ENCODE data around the gene GBX1. TPM values are rescaled to one million over a fixed set of nuclear protein-coding genes. Genes with fewer than 3 reads are reported as not detected.

The GBX1 gene
- total RNA-seq, 1 donor from 2014 or later = not detected

DNA sequence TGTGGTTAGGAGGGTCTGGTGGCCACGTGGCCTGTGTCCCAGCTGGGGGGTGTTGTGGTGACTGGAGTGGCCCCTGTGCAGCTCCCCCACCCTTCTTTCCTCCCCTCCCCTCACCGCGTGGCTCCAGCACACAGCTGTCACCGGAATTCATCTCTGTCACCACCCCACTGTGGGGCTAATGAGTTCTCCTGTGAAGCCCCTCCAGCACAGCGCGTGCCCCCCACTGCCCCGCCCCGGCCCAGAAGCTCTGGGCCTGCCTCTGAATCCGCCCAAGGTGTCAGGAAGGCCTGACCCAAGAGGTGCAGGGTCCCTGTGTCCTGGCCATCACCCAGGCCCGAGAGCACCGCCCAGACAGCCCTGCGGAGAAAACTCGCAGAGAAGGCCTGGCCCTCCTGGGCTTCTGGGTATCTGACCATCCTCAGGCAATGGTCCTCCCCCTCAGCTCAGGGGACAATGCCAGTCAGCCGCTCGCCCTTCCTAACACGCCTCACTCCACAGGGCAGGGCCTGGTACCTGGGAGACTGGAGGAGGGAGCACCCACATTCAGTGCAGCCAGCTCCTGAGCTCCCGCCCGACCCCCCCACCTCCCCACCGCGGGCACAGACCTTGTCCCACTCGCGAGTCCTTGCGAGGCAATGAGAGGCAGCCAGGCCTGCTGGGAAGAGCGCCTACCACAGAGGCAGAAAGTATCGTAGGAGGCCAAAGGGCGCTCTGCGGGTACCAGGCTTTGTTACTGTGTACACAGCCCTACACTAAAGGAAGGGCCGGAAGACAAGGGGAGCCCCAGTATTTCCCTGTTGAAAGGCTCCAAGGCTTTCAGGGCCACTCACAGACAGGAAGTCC, 38.2 kb downstream of the GBX1 start:
- DNase-seq (ENCODE audit: low read depth) = no peak

GRCh38 chr7:151128716-151129115, 38.8 kb downstream of the GBX1 start:
- no peak for DNase-seq (ENCODE audit: low read depth)

- DNase-seq (ENCODE audit: low read depth) = no peak
These were observed 39.4 kb downstream of the GBX1 start for GRCh38 chr7:151128144-151128543.

- DNase-seq (ENCODE audit: low read depth) = no peak
These were observed 40.9 kb downstream of the GBX1 start for GRCh38 chr7:151126491-151127137.

- DNase-seq (ENCODE audit: low read depth) = no peak
These were observed 41.5 kb downstream of the GBX1 start for GRCh38 chr7:151125846-151126481.

GRCh38 chr7:151125470-151125845, 42.0 kb downstream of the GBX1 start:
- no peak for DNase-seq (ENCODE audit: low read depth)

DNA sequence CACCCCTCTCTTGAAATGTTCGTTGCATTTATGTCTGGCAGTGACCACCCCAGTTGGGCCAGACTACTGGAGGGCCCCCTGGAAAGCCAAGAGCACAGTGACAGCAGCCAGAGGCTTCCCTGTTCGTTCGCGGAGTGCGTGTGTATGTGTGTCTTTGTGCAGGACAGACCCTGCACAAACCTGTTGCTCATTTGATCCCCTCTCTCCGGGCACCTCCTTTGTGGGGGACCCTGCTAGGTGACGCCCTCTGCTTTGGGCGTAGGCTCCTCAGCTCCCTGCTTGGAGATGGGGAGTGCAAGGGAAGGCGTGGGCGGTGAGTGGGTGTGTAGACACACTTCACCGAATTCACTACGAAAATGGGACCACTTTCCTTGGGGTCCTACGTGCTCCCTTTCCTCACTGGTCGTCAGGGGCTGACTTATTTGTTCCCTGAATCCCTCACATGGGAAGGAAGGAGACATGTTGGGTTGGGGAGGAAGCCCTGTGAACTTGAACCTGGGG, 42.5 kb downstream of the GBX1 start:
- DNase-seq (ENCODE audit: low read depth) = no peak

DNA sequence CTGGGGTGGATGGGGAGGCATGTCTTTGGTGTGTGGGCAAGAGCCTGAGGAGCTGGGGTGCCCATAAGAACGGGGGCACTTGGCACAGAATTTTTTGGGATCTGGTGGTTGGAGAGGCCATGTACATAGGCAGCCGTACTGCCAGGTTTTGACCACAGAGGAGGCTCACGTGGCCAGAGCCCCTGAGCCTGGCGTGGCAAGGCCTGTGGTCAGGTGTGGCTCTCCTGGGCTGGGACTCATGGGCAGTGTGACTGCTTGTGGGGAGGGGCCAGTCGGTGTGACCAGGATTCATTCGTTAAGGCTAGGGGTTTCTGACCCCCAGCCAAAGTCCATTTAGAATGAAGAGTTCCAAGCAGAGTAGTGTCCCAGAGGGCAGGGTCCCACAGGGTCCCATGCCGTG, 43.0 kb downstream of the GBX1 start:
- DNase-seq (ENCODE audit: low read depth) = no peak

DNA sequence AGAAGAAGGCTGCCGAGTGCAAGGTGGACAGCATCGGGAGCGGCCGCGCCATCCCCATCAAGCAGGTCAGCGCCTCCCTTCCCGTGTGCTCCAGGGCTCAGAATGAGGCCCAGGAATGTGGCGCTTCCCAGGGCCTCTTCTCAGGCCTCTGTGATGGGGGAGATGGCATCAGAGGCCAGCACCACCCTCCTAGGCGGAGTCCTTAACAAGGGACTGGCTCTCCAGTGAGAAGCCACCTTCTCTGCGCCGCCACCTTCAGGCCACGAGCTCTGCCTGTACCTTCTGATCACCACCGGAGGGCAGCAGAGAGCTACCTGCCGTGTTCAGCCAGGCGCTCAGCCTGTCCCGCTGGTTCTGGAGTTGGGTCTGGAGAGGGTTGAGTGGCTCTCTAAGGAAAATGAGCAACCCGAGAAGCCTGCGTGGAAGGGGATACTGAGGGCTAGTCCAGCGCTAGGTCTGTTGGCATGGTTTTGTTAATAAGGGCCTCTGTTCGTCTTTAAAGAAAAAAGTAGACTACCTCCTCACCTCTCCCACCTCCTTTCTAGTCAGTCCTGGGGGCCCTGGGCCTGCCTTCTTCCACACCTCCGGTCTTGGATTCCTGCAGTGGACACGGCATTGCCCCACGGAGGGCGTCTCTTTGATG, 43.6 kb downstream of the GBX1 start:
- peak; percentile 79 for DNase-seq (ENCODE audit: low read depth)

DNA sequence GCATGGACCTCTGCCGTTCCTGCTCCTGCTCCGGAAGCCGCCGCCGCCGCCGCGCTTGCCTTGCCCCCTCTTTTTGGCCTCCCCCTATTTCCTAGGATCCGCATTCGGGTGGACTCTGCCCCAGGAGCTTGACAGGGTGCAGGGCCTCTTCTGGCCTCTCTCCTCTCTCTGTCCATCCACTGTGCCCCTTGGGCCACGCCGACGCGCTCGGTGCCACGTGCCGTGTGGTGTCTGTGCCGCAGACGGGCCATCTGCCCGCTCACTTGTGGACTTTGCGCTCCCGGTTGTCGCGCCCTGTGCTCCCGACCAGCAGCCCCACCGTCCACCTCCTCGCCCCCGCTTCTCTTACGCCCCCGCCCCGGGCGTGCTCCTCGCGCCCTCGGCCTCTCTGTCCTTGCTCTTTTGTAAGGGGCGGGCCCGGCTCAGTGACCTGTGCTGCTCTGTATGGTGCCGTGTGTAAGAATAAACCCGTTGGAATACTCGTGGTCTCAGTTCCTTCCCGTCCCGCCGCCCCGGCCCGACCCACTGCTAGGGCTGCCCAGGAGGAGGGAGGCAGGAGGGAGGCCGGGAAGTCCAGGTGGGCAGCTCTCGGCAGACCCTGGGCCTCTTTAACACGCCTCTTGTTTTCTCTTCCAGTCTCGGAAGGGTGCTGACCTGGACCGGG, 44.2 kb downstream of the GBX1 start:
- no peak for DNase-seq (ENCODE audit: low read depth)

DNA sequence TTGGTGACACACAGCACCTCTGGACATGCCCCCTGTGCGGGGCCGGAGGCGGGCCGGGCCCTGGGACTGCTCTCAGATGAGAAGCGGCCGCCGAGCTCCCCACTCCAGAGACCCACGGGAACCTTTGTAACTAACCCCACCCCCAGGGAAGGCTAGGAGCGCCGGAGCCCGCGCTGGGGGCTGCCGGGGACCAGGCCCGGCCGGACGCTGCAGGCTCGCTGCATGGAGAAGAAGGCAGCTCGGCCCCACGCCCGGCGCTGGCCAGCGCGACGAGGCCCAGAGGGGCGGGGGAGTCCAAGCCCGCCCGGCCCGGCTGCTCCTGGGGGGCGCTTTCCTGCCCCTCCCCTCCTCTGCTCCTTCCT, 44.7 kb downstream of the GBX1 start:
- no peak for DNase-seq (ENCODE audit: low read depth)

DNA sequence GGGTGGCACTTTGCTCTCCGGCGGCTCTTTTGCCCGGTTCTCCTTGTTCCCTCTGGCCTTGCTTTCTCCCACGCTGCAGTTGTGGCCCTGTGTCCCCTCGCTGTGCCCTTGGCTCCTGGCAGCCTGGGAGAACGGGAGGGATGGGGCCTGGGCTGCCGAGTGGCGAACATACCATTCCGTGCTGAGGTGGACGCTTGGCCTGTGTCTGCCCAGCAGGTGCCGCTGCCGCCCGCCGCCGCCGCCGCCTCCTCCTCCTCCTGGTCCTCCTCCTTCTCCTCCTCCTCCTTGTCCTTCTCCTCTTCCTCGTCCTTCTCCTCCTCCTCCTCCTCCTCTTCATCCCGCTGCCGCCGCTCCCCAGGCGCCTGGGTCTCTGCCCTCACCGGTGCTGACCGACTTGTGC, 45.2 kb downstream of the GBX1 start:
- DNase-seq (ENCODE audit: low read depth) = no peak

GRCh38 chr7:151121380-151122170, 45.9 kb downstream of the GBX1 start:
- no peak for DNase-seq (ENCODE audit: low read depth)

DNA sequence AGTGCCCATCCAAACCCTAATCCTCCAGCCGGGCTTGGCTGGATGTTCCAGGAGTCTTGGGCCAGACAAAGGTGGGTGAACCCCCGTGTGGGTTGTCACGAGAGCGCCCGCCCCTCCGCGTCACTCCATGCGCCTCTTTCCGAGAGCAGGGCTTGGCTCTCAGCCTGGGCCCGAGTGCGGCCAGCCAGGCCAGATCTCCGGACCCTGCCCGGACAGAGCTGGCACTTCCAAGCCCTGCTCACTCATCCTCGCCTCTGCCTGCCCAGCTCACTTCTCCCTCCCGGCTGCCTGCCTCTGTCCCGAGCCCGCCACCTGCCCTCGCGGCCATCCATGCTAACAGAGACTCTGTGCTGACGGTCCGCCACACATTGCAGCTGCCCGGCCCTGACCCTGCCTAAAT, 46.6 kb downstream of the GBX1 start:
- no peak for DNase-seq (ENCODE audit: low read depth)

DNA sequence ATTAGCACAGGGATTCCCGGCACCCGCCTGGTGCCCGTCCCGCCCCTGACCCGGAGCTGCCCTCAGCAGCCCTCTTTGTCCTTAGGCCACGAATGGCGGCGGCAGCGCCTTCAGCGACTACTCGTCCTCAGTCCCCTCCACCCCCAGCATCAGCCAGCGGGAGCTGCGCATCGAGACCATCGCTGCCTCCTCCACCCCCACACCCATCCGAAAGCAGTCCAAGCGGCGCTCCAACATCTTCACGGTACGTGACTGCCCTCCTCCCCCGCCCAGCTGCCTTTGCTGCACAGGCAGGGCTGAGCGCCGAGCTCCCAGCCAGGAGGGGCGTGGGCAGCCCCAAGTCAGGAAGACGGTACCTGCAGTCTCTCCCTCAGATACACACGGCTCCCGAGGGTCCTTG, 47.6 kb downstream of the GBX1 start:
- no peak for DNase-seq (ENCODE audit: low read depth)

DNA sequence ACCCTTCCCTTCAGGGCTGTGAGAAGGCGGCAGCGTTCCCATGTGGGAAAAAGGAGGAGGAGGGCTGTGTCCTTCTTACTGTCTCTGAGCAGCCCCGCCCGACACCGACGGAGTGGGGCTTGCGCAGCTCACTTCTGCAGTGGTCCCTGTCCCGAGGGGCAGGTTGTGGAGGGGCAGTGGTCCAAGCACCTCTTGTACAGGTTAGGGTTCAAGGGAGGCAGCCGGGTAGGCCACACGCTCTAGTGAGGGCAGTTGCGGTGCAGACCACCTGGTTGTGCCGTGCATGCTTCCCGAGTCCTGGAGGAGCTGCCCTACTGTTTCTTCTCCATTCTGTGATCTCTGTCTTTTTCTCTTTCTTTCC, 48.5 kb downstream of the GBX1 start:
- DNase-seq (ENCODE audit: low read depth) = no peak

GRCh38 chr7:151118108-151119054, 49.1 kb downstream of the GBX1 start:
- DNase-seq (ENCODE audit: low read depth) = no peak

DNA sequence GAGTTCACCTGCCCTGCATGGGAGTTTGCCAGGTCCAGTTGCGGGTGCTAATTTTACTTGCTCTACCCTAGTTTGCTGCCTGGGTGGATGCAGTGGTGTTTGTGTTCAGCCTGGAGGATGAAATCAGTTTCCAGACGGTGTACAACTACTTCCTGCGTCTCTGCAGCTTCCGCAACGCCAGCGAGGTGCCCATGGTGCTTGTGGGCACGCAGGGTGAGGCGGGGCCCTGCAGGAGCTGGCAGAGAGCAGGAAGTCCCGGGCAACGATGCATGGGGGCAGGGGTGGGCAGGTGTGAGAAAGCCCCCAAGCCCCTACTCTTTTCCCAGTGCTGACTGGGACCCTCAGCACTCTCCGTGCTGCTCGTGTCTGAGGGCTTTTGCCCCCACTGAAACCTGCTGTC, 49.9 kb downstream of the GBX1 start:
- no peak for DNase-seq (ENCODE audit: low read depth)
